ENCODE measurements around the gene SCUBE3.

- no peak for TF ChIP-seq BHLHE40 (IDR thresholded peaks at IDR 0.05; ENCODE audit: low read depth, low read length)
- TF ChIP-seq CEBPB (IDR thresholded peaks at IDR 0.05; ENCODE audit: low read depth, low read length) = no peak
- TF ChIP-seq CTCF (conservative IDR thresholded peaks at IDR 0.05; ENCODE audit: low read depth, low read length) = no peak
- no peak for TF ChIP-seq ELK1 (IDR thresholded peaks at IDR 0.05; ENCODE audit: borderline replicate concordance, low read depth, low read length)
- no peak for TF ChIP-seq POLR2A (IDR thresholded peaks at IDR 0.05; ENCODE audit: low read depth, low read length)
- no peak for TF ChIP-seq RAD21 (IDR thresholded peaks at IDR 0.05; ENCODE audit: low read length)
- no peak for TF ChIP-seq CHD1 (IDR thresholded peaks at IDR 0.05; ENCODE audit: low read depth, low read length)
- TF ChIP-seq MAFK (IDR thresholded peaks at IDR 0.05; ENCODE audit: low read depth, low read length) = no peak
- TF ChIP-seq FOS (IDR thresholded peaks at IDR 0.05; ENCODE audit: low read depth, low read length) = no peak
- TF ChIP-seq USF2 (IDR thresholded peaks at IDR 0.05; ENCODE audit: low read depth, low read length) = no peak
Observed at GRCh38 chr6:35184580-35185301, 29.0 kb upstream of the SCUBE3 start.

Measured in IMR-90 (cell line).